ENCODE results near the gene RGS9BP. TPM values are rescaled to one million over a fixed set of nuclear protein-coding genes. Genes with fewer than 3 reads are reported as not detected.

RGS9BP gene
- total RNA-seq, 2 experiments from 2014 or later, result 0.18 to 0.32 TPM

- ChIA-PET CTCF (interaction anchor here (1.2 kb wide), 1 partner anchor 91 kb away, joined by 4 read pairs; no protein-coding TSS in a partner anchor), POLR2A (interaction anchor here (2.0 kb wide), 1 partner anchor 10 kb away, joined by 7 read pairs; no protein-coding TSS in a partner anchor)
- Mint-ChIP-seq H3K27me3 (no peaks in the 10 kb centered on the region), H3K9me3 (no peaks in the 10 kb centered on the region), H3K4me3 (no peak overlapping the region), H3K27ac (no peak overlapping the region), H3K36me3 (ENCODE audit: low read depth) (peaks cover 4% of the 10 kb centered on the region), H3K4me1 (ENCODE audit: low read depth) (peaks cover 19% of the 10 kb centered on the region)
- ATAC-seq (no peak), DNase-seq (no peak)
- intact Hi-C loops (cut with micrococcal nuclease), result no loop called here
- TF ChIP-seq CTCF (IDR thresholded peaks at IDR 0.05), result no peak
Observed at GRCh38 chr19:32687681-32688080, 12.0 kb downstream of the RGS9BP start.

- ATAC-seq, result no peak
- no peak overlapping the region for H3K27ac Mint-ChIP-seq
- H3K4me1 Mint-ChIP-seq (ENCODE audit: low read depth), result peaks cover 21% of the 10 kb centered on the region
- ChIA-PET CTCF (interaction anchor here (1.2 kb wide), 1 partner anchor 91 kb away, joined by 4 read pairs; no protein-coding TSS in a partner anchor), POLR2A (no interaction called here)
- TF ChIP-seq CTCF (IDR thresholded peaks at IDR 0.05), result no peak
- peaks cover 1% of the 10 kb centered on the region for H3K9me3 Mint-ChIP-seq
- H3K27me3 Mint-ChIP-seq, result no peaks in the 10 kb centered on the region
- no peak for DNase-seq
- intact Hi-C loops (cut with micrococcal nuclease), result no loop called here
- H3K4me3 Mint-ChIP-seq, result no peak overlapping the region
- H3K36me3 Mint-ChIP-seq (ENCODE audit: low read depth), result peaks cover 10% of the 10 kb centered on the region
Observed at GRCh38 chr19:32688311-32688710, 12.7 kb downstream of the RGS9BP start.

GRCh38 chr19:32691291-32691951, 15.8 kb downstream of the RGS9BP start, which contains the start of gene NUDT19:
Gene NUDT19, plus strand, starts transcription at chr19:32691821. Its CDS starts 140 bp downstream, at chr19:32691961.
- Mint-ChIP-seq H3K27me3 (no peaks in the 10 kb centered on the region), H3K4me1 (ENCODE audit: low read depth) (peaks cover 49% of the 10 kb centered on the region), H3K9me3 (peaks cover 5% of the 10 kb centered on the region), H3K36me3 (ENCODE audit: low read depth) (peaks cover 38% of the 10 kb centered on the region), H3K4me3 (peak within 1 kb of the TSS; percentile 82), H3K27ac (peak within 1 kb of the TSS; percentile 87)
- ChIA-PET POLR2A (interaction anchor here (0.6 to 2.9 kb wide), 9 partner anchors 9 to 345 kb away, joined by 3 to 43 read pairs (median 4); partner anchors contain the start of genes ANKRD27, PDCD5, RGS9BP and ZNF507), CTCF (interaction anchor here (1.1 kb wide), 1 partner anchor 15 kb away, joined by 4 read pairs; no protein-coding TSS in a partner anchor)
- peak; percentile 83 for ATAC-seq
- no peak for TF ChIP-seq CTCF (IDR thresholded peaks at IDR 0.05)
- DNase-seq, result peak; percentile 91
- intact Hi-C loops (cut with micrococcal nuclease), result no loop called here

GRCh38 chr19:32691952-32692726, 16.5 kb downstream of the RGS9BP start:
- ATAC-seq (peak; percentile 34), DNase-seq (peak; percentile 66)
- intact Hi-C loops (cut with micrococcal nuclease), result no loop called here
- no peak for TF ChIP-seq CTCF (IDR thresholded peaks at IDR 0.05)
- Mint-ChIP-seq H3K9me3 (peaks cover 5% of the 10 kb centered on the region), H3K4me1 (ENCODE audit: low read depth) (peaks cover 55% of the 10 kb centered on the region), H3K27me3 (no peaks in the 10 kb centered on the region), H3K27ac (peak overlapping the region; percentile 87), H3K36me3 (ENCODE audit: low read depth) (peaks cover 45% of the 10 kb centered on the region), H3K4me3 (peak overlapping the region; percentile 82)
- ChIA-PET CTCF (interaction anchor here (1.1 kb wide), 1 partner anchor 16 kb away, joined by 4 read pairs; no protein-coding TSS in a partner anchor), POLR2A (interaction anchor here (0.6 to 2.9 kb wide), 11 partner anchors 8 to 346 kb away, joined by 3 to 43 read pairs (median 3); partner anchors contain the start of genes ANKRD27, PDCD5, RGS9BP and ZNF507)

All from activated CD8-positive, alpha-beta T cell treated with anti-CD3 and anti-CD28 coated beads for 36 hours (primary cell).